ENCODE measurements around the gene DSCAM. TPM values are rescaled to one million over a fixed set of nuclear protein-coding genes. Genes with fewer than 3 reads are reported as not detected.

Gene DSCAM
- total RNA-seq, 6 experiments from 2014 or later: 1.0 to 1.3 (median 1.1) TPM

DNA sequence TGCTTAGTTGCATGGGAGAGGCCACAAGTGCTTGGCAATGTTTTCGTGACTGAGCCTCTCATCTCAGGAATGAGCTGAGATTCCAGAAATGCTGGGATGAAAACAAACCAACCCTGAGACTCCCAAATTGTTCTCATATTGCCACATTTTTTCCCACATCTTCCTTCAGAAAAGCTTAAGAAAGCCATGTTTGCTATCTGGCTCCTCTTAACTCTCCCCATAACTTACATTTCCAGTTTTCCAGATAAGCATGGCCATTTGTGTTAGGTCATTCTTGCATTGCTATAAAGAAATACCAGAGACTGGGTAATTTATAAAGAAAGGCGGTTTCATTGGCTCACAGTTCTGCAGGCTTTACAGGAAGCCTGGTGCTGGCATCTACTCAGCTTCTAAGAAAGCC, 17.2 kb downstream of the DSCAM start:
- TF ChIP-seq, protein P1, sequence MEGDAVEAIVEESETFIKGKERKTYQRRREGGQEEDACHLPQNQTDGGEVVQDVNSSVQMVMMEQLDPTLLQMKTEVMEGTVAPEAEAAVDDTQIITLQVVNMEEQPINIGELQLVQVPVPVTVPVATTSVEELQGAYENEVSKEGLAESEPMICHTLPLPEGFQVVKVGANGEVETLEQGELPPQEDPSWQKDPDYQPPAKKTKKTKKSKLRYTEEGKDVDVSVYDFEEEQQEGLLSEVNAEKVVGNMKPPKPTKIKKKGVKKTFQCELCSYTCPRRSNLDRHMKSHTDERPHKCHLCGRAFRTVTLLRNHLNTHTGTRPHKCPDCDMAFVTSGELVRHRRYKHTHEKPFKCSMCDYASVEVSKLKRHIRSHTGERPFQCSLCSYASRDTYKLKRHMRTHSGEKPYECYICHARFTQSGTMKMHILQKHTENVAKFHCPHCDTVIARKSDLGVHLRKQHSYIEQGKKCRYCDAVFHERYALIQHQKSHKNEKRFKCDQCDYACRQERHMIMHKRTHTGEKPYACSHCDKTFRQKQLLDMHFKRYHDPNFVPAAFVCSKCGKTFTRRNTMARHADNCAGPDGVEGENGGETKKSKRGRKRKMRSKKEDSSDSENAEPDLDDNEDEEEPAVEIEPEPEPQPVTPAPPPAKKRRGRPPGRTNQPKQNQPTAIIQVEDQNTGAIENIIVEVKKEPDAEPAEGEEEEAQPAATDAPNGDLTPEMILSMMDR (IDR thresholded peaks at IDR 0.05): no peak
- no peak overlapping the region for H3K27ac Mint-ChIP-seq
- no peak for DNase-seq

DNA sequence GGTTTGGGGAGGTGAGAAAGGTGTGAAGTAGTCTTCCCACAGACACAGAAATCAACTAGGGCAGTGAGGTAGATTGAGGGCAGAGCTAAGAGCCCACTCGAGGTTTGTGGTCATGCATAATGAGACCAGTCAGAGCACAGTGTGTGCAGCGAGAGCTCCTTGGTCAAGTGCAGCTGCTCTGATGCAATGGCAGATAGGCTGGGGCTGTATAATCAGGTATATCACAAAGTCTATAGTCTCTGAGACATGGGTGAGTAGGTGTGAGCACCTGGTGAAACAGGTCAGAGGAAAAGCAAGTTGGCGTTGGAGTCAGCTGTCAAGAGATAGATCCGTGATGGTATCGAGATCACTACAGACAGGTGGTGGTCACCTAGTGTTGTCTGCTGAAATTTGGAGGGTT, 17.6 kb downstream of the DSCAM start:
- DNase-seq: no peak
- Mint-ChIP-seq H3K27ac (no peak overlapping the region), H3K4me1 (ENCODE audit: low read depth) (peaks cover 26% of the 10 kb centered on the region), H3K27me3 (ENCODE audit: insufficient read depth) (no peaks in the 10 kb centered on the region; the same call in 1 of the 2 replicates), H3K4me3 (no peak overlapping the region), H3K36me3 (ENCODE audit: low read depth) (peaks cover 19% of the 10 kb centered on the region), H3K9me3 (peaks cover 29% of the 10 kb centered on the region)
- TF ChIP-seq, protein P1 (IDR thresholded peaks at IDR 0.05): no peak

More for the DNA sequence above, 17.2 kb downstream of the DSCAM start:
- Mint-ChIP-seq H3K4me1 (ENCODE audit: low read depth) (peaks cover 31% of the 10 kb centered on the region), H3K27me3 (ENCODE audit: insufficient read depth) (no peaks in the 10 kb centered on the region), H3K36me3 (ENCODE audit: low read depth) (peaks cover 19% of the 10 kb centered on the region), H3K9me3 (peaks cover 29% of the 10 kb centered on the region), H3K4me3 (no peak overlapping the region)

DNA sequence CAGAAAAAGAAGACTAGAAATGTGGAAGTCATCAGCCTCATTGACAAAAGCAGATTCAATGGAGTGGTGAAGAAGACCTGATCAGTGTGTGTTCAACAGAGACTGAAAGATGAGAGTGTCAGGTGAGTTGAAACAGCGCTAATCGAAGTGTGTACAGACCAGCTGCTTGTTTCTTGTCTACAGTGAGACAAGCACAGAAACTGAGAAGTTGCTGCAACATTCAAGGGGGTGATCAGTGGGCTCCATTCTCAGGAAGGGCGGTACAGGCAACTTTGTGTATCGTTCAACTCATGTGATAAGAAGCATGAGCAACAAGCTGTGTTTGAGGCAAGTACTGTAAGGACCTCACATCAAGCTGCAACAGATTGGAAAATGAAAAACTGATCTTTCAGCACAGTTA, 19.4 kb downstream of the DSCAM start:
- no peak overlapping the region for H3K27ac Mint-ChIP-seq
- TF ChIP-seq, protein P1 (IDR thresholded peaks at IDR 0.05): no peak
- no peaks in the 10 kb centered on the region; the same call in 1 of the 2 replicates for H3K27me3 Mint-ChIP-seq (ENCODE audit: insufficient read depth)
- no peak overlapping the region for H3K4me3 Mint-ChIP-seq
- H3K9me3 Mint-ChIP-seq: peaks cover 26% of the 10 kb centered on the region
- DNase-seq: no peak
- H3K4me1 Mint-ChIP-seq (ENCODE audit: low read depth): peaks cover 11% of the 10 kb centered on the region
- H3K36me3 Mint-ChIP-seq (ENCODE audit: low read depth): peaks cover 15% of the 10 kb centered on the region

DNA sequence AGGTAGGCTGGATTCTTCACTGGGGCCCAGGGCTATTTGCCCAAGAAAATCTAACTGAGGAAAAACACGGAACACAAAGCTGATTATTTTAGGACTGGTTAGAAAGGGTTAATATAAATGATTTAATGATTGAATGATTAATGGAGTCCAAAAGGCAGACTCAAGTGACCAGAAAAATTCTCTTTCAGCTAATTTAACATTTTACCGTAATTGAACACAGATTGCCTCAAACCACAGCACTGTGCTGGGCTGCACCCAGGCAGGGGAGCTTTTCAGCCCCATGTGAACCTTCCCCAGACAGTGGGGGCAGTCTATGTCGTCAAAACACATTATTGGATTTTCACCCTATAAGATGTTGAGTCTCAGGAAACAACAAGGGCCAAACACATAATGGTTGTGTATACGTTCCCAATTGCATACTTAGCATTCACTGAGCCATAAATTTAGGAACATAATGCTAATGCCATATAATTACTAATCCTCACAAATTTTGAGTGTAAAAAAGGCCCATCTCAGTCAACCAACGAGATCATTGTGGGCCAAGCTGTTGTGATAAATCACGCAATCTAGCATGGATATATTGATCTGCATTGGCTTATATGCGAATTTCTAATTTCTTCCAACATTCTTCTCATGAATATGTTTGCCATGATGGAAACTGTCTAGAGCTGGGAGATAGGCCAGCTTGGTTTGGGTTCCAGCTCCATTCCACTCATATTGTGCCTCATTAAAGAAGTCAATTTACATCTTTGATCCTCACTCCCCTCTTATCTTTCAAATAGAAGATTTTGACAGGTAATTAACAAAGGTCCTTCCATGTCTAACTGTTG, 27.7 kb downstream of the DSCAM start:
- peaks cover 12% of the 10 kb centered on the region; the same call in 1 of the 2 replicates for H3K36me3 Mint-ChIP-seq (ENCODE audit: low read depth)
- H3K27ac Mint-ChIP-seq: no peak overlapping the region
- TF ChIP-seq, protein P1 (IDR thresholded peaks at IDR 0.05): no peak
- no peak for DNase-seq
- H3K4me1 Mint-ChIP-seq (ENCODE audit: low read depth): no peaks in the 10 kb centered on the region
- H3K4me3 Mint-ChIP-seq: no peak overlapping the region
- H3K27me3 Mint-ChIP-seq (ENCODE audit: insufficient read depth): no peaks in the 10 kb centered on the region
- peaks cover 13% of the 10 kb centered on the region for H3K9me3 Mint-ChIP-seq

DNA sequence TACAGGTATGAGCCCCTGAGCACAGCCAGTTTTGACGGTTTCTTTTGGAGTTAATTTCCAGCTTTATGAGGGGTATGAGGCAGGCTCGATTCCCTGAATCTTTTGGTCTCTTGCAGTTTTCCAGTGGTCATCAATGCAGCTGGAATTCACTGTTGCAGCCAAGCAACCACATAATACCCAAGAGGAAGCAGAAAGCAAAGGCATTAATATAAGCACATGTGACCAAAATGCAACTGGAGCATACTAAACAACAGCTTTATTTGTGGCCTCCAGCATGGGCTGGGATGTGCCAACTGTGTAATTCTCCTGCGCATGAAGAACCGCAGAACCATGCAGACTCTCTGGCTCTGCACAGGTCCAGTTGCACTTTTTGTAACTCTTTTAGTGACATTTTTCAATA, 33.0 kb downstream of the DSCAM start:
- Mint-ChIP-seq H3K4me3 (no peak overlapping the region), H3K36me3 (ENCODE audit: low read depth) (peaks cover 9% of the 10 kb centered on the region; the same call in 1 of the 2 replicates), H3K27ac (no peak overlapping the region), H3K4me1 (ENCODE audit: low read depth) (peaks cover 6% of the 10 kb centered on the region; the same call in 1 of the 2 replicates), H3K9me3 (peaks cover 19% of the 10 kb centered on the region), H3K27me3 (ENCODE audit: insufficient read depth) (no peaks in the 10 kb centered on the region)
- TF ChIP-seq, protein P1 (IDR thresholded peaks at IDR 0.05): no peak
- no peak for DNase-seq

Measured in HFFc6 (cell line).